SH-SY5Y (cell line): ENCODE measurements around the gene RNU11.

ENCODE experiments used
- GATA2 ChIP-seq: IDR thresholded peaks from 2 replicates; pipeline ENCODE4 v1.6.1; 2011; ENCODE audit warnings: mild to moderate bottlenecking, low read depth, low read length
- GATA3 ChIP-seq: IDR thresholded peaks from 2 replicates; pipeline ENCODE4 v1.6.1; 2011; ENCODE audit warnings: low read depth, mild to moderate bottlenecking, low read length, moderate library complexity

GRCh38 chr1:28656335-28656734 is 7.9 kb downstream of the RNU11 start:
- TF ChIP-seq GATA2 (no peak), GATA3 (no peak)
